WERI-Rb-1 (cell line): ENCODE results near the gene DMRT3.

ENCODE experiments used
- DNase-seq: peaks from one replicate; pipeline ENCODE4 v3.0.0-alpha.2; 2020
- H3K27ac ChIP-seq: fragments of 250-450 bp; sonication (Bioruptor Pico); 2 replicates; pipeline ENCODE4 v1.5.1; 2020; ENCODE audit warnings: mild to moderate bottlenecking, moderate library complexity
- H3K27me3 ChIP-seq: fragments of 250-450 bp; sonication (Bioruptor Pico); 2 replicates; pipeline ENCODE4 v1.5.1; 2021; ENCODE audit warnings: mild to moderate bottlenecking, low read depth, moderate library complexity; ENCODE audit not compliant: insufficient read depth, severe bottlenecking
- H3K36me3 ChIP-seq: fragments of 250-450 bp; sonication (Bioruptor Pico); 2 replicates; pipeline ENCODE4 v1.5.1; 2020; ENCODE audit warnings: mild to moderate bottlenecking, moderate library complexity
- H3K4me3 ChIP-seq: 2 replicates; pipeline ENCODE4 v1.5.1; 2011; ENCODE audit warnings: low read depth, mild to moderate bottlenecking, control low read depth, low read length
- H3K9me3 ChIP-seq: fragments of 250-450 bp; sonication (Bioruptor Pico); 2 replicates; pipeline ENCODE4 v1.5.1; 2021; ENCODE audit warnings: mild to moderate bottlenecking, moderate library complexity; ENCODE audit not compliant: severe bottlenecking
- TF ChIP-seq, protein P1 (sequence below): IDR thresholded peaks from 2 replicates; pipeline ENCODE4 v1.5.1; 2011; ENCODE audit warnings: low read depth, mild to moderate bottlenecking, control low read depth, inconsistent platforms, low read length

Gene DMRT3

DNA sequence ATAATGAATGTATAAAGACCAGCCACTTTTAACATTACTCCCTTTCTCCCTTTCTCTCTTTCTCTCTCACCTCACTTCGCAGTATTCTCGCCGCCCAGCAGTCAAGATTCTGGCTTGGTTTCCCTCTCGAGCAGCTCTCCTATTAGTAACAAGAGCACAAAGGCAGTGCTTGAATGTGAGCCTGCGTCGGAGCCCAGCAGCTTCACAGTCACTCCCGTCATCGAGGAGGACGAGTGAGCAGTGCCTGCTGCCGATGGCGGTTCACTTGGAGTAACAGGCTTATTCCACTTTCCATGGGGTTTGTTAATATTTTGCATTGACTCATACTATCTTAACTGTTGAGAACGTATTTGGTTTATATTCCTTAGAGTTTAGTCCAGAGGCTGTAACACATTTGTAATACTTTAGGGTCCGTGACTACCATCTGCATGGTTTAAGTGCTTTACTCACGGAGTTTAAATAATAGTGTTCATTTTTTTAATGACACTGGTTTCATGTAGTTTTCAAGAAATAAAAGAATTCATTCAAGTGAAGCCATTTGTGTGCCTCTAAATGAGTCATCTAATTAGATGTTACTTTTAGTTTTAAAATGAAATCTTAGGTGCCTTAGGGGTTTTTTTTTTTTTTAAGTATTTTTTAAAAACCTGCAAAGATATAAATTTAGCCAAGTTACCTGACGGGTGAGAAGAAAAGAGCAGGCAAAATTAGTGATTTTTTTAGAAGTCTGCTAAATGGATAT, 8.4 kb upstream of the DMRT3 start:
- no peak for DNase-seq
- H3K36me3 ChIP-seq, result no peaks in the 10 kb centered on the region

GRCh38 chr9:969310-970150, 6.9 kb upstream of the DMRT3 start:
- H3K27ac ChIP-seq, result no peak overlapping the region
- peaks cover 9% of the 10 kb centered on the region for H3K27me3 ChIP-seq
- H3K4me3 ChIP-seq, result peak overlapping the region; percentile 50
- TF ChIP-seq, protein P1, sequence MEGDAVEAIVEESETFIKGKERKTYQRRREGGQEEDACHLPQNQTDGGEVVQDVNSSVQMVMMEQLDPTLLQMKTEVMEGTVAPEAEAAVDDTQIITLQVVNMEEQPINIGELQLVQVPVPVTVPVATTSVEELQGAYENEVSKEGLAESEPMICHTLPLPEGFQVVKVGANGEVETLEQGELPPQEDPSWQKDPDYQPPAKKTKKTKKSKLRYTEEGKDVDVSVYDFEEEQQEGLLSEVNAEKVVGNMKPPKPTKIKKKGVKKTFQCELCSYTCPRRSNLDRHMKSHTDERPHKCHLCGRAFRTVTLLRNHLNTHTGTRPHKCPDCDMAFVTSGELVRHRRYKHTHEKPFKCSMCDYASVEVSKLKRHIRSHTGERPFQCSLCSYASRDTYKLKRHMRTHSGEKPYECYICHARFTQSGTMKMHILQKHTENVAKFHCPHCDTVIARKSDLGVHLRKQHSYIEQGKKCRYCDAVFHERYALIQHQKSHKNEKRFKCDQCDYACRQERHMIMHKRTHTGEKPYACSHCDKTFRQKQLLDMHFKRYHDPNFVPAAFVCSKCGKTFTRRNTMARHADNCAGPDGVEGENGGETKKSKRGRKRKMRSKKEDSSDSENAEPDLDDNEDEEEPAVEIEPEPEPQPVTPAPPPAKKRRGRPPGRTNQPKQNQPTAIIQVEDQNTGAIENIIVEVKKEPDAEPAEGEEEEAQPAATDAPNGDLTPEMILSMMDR, result peak; percentile 60
- peaks cover 5% of the 10 kb centered on the region for H3K9me3 ChIP-seq
- peak; percentile 52 for DNase-seq
- no peaks in the 10 kb centered on the region for H3K36me3 ChIP-seq

More for the DNA sequence above, 8.4 kb upstream of the DMRT3 start:
- no peak overlapping the region for H3K27ac ChIP-seq
- peaks cover 5% of the 10 kb centered on the region for H3K9me3 ChIP-seq
- H3K27me3 ChIP-seq, result peaks cover 9% of the 10 kb centered on the region
- no peak overlapping the region for H3K4me3 ChIP-seq
- TF ChIP-seq, protein P1, result no peak

DNA sequence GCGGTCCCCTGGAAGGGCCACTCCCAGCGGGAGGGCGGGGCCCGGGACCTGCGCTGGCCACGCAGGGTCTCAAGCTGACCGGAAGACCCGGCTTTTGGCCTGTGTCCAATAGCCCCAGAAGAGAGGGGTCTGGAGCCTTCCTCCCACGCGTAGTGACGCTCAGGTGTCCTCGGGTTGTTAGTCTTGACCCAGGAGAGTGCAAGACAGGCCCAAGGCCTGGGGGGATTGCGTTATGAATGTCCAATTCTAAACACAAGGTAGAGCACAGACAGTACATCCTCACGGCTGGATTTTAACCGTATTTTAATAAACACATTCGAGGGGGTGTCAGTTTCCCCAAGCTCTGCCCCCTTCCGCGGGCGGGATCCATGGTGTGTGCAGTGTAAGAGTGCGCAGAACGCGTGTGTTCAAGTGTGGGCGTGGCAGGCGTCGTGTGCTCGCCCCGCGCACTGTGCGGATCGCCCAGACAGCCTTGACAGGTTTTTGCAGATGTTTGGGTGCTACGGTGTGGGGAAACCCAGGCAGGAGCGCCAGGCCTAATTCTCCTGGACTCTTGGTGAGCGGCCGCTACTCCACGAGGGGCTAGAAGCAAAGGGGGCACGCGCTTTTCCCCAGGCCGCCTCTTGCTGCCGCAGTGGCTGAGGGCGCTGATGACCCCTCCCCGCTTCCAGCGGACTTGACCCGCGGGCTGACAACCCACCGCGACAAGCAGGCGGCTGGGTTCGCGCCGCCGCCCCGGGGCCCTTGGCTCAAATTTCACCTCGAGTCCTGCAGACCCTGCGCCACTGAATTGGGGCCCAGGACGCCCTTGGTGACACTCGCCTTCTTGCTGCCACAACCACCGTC, 6.1 kb upstream of the DMRT3 start:
- no peak overlapping the region for H3K27ac ChIP-seq
- DNase-seq, result peak; percentile 38
- TF ChIP-seq, protein P1, result no peak
- H3K36me3 ChIP-seq, result no peaks in the 10 kb centered on the region
- peaks cover 10% of the 10 kb centered on the region for H3K27me3 ChIP-seq
- H3K4me3 ChIP-seq, result peak overlapping the region; percentile 50
- H3K9me3 ChIP-seq, result peaks cover 5% of the 10 kb centered on the region

GRCh38 chr9:971901-972500, 4.5 kb upstream of the DMRT3 start:
- no peak overlapping the region for H3K27ac ChIP-seq
- H3K9me3 ChIP-seq, result peaks cover 5% of the 10 kb centered on the region
- H3K36me3 ChIP-seq, result no peaks in the 10 kb centered on the region
- no peak overlapping the region for H3K4me3 ChIP-seq
- peaks cover 17% of the 10 kb centered on the region for H3K27me3 ChIP-seq
- TF ChIP-seq, protein P1, result no peak
- no peak for DNase-seq

- Histone ChIP-seq H3K27ac (no peak overlapping the region), H3K4me3 (no peak overlapping the region), H3K27me3 (peaks cover 22% of the 10 kb centered on the region), H3K36me3 (no peaks in the 10 kb centered on the region), H3K9me3 (peaks cover 5% of the 10 kb centered on the region)
- TF ChIP-seq, protein P1, result no peak
- no peak for DNase-seq
Observed at GRCh38 chr9:972501-973294, 3.8 kb upstream of the DMRT3 start.
